Endothelial cell of umbilical vein (primary cell): ENCODE results near the gene FBXL19. TPM values are rescaled to one million over a fixed set of nuclear protein-coding genes. Genes with fewer than 3 reads are reported as not detected.

ENCODE experiments used
- BruUV-seq: library from RNA; stranded (reverse); fragments of 400-500 nt; replicated peaks from 2 replicates; lab custom pipeline; 2021; lab: Mats Ljungman, UMichigan
- CTCF ChIA-PET: fragments of 300-600, 350-600 bp; sonication (Branson Sonifier 250); formaldehyde crosslinking; loops from one replicate; lab custom pipeline; 2021; ENCODE audit warnings: antibody characterized with exemption, inconsistent platforms; lab: Charles Lee
- POLR2A ChIA-PET: fragments of 300-600, 350-600 bp; sonication (Branson Sonifier 250); formaldehyde crosslinking; loops from one replicate; lab custom pipeline; 2021; ENCODE audit warnings: antibody characterized with exemption, inconsistent platforms; lab: Charles Lee
- DNase-seq: peaks from one replicate; pipeline ENCODE4 v3.0.0-alpha.2; 2011; ENCODE audit warnings: low read depth, low spot score
- FAIRE-seq: peaks from 2 replicates; lab custom pipeline; 2011; peaks lifted over from hg19 to GRCh38; lab: Jason Lieb, UNC
- H2AFZ ChIP-seq: 2 replicates; pipeline ENCODE4 v1.6.0; 2012; ENCODE audit warnings: low read depth, low read length, control low read depth, inconsistent platforms
- H3K27ac ChIP-seq: 2 replicates; pipeline ENCODE4 v1.5.1; 2011; ENCODE audit warnings: low read depth, mild to moderate bottlenecking, control low read depth, low read length, moderate library complexity; ENCODE audit not compliant: insufficient read depth
- H3K27me3 ChIP-seq, 2 experiments: 2 replicates each; pipeline versions ENCODE4 v1.6.0 to v1.6.1; 2011; ENCODE audit warnings: low read length in 2 of 2, mixed read lengths in 1 of 2; ENCODE audit not compliant: control insufficient read depth in 2 of 2, insufficient read depth in 2 of 2
- H3K36me3 ChIP-seq, 2 experiments: 2 replicates in 1 of 2; 3 replicates in 1 of 2; pipeline ENCODE4 v1.5.1; 2011; ENCODE audit warnings: low read length in 2 of 2, mild to moderate bottlenecking in 1 of 2, moderate library complexity in 1 of 2; ENCODE audit not compliant: control insufficient read depth in 2 of 2, insufficient read depth in 2 of 2; ENCODE audit errors: extremely low read depth in 1 of 2
- H3K4me1 ChIP-seq: 3 replicates; pipeline ENCODE4 v1.5.1; 2011; ENCODE audit warnings: mild to moderate bottlenecking, low read length; ENCODE audit not compliant: control insufficient read depth, insufficient read depth; ENCODE audit errors: extremely low read depth
- H3K4me2 ChIP-seq: 2 replicates; pipeline ENCODE4 v1.6.1; 2011; ENCODE audit warnings: low read length, control low read depth, mixed read lengths; ENCODE audit not compliant: insufficient read depth
- H3K4me3 ChIP-seq, 3 experiments: fragments of 200-600 bp in 1 of 3; sonication (generic), shearing (Covaris generic) in 1 of 3; replicated peaks in 1 of 3; 2 replicates each; pipeline ENCODE4 v1.5.1; 2011 to 2016; ENCODE audit warnings: control low read depth in 3 of 3, low read length in 3 of 3, mild to moderate bottlenecking in 2 of 3, inconsistent platforms in 1 of 3, low read depth in 1 of 3, moderate library complexity in 1 of 3; ENCODE audit not compliant: insufficient read depth in 1 of 3
- H3K79me2 ChIP-seq: 2 replicates; pipeline ENCODE4 v1.6.0; 2012; ENCODE audit warnings: low read length, inconsistent platforms; ENCODE audit not compliant: control insufficient read depth, insufficient read depth
- H3K9ac ChIP-seq: replicated peaks from 2 replicates; pipeline ENCODE3; 2011; ENCODE audit warnings: low read length, control low read depth; ENCODE audit not compliant: insufficient read depth; ENCODE audit errors: extremely low read depth
- H3K9me1 ChIP-seq: replicated peaks from 3 replicates; pipeline ENCODE4 v1.6.0; 2011; ENCODE audit warnings: mild to moderate bottlenecking, low read length; ENCODE audit not compliant: control insufficient read depth, insufficient read depth; ENCODE audit errors: extremely low read depth
- H3K9me3 ChIP-seq: replicated peaks from 2 replicates; pipeline ENCODE4 v1.5.1; 2012; ENCODE audit warnings: low read length, inconsistent platforms; ENCODE audit not compliant: control insufficient read depth, insufficient read depth
- H4K20me1 ChIP-seq: replicated peaks from 2 replicates; pipeline ENCODE3; 2011; ENCODE audit warnings: mild to moderate bottlenecking, low read length; ENCODE audit not compliant: control insufficient read depth, insufficient read depth; ENCODE audit errors: extremely low read depth
- EZH2 ChIP-seq: IDR thresholded peaks from 2 replicates; pipeline ENCODE4 v1.6.1; 2012; ENCODE audit warnings: borderline replicate concordance, low read depth, mild to moderate bottlenecking, moderate library complexity, low read length, inconsistent platforms; ENCODE audit not compliant: severe bottlenecking
- FOS ChIP-seq: IDR thresholded peaks from 2 replicates; pipeline ENCODE4 v1.6.1; 2011; ENCODE audit warnings: mild to moderate bottlenecking, low read length, moderate library complexity, borderline replicate concordance; ENCODE audit not compliant: insufficient read depth
- GATA2 ChIP-seq: IDR thresholded peaks from 2 replicates; pipeline ENCODE4 v1.7.0; 2011; ENCODE audit warnings: low read depth, mild to moderate bottlenecking, moderate library complexity, mixed read lengths, low read length; ENCODE audit not compliant: insufficient read length, insufficient read depth
- JUN ChIP-seq: IDR thresholded peaks from 2 replicates; pipeline ENCODE4 v1.6.1; 2011; ENCODE audit warnings: borderline replicate concordance, low read depth; ENCODE audit not compliant: insufficient read length, insufficient read depth
- MYC ChIP-seq: IDR thresholded peaks from one replicate; pipeline ENCODE4 v1.6.1; 2011; ENCODE audit warnings: mild to moderate bottlenecking, low read depth, low read length
- POLR2A ChIP-seq: IDR thresholded peaks from 2 replicates; pipeline ENCODE4 v1.6.1; 2012; ENCODE audit warnings: low read depth, mild to moderate bottlenecking, control low read depth, low read length
- POLR2AphosphoS5 ChIP-seq: IDR thresholded peaks from 2 replicates; pipeline ENCODE4 v1.6.1; 2012; ENCODE audit warnings: low read depth, mild to moderate bottlenecking, control low read depth, low read length, moderate library complexity; ENCODE audit not compliant: insufficient read depth
- dilution Hi-C: fragments of 300-500 bp; cut with MboI; formaldehyde crosslinking; loops from one replicate; pipeline ENCODE4 v1.15.0; 2019; ENCODE audit warnings: low sequenced_read_pairs; ENCODE audit not compliant: extremely low pct_ligation_motif_present
- intact Hi-C: fragments of 100-400 bp; cut with micrococcal nuclease; formaldehyde crosslinking; loops from one replicate; pipeline ENCODE4 v1.10.0; 2022
- polyA plus RNA-seq, 4 experiments: library from polyadenylated mRNA; depleted of rRNA in 3 of 4; stranded (reverse) in 3 of 4; unstranded in 1 of 4; fragments of >200 nt; gene quantifications; 2 replicates each; pipeline versions ENCODE4 v1.2.1 to v1.2.3, GENCODE V29; 2011 to 2012; ENCODE audit warnings: missing spikeins in 1 of 4
- total RNA-seq: library from RNA; stranded (reverse); gene quantifications from 2 replicates; pipeline ENCODE4 v1.2.3, GENCODE V29; 2021
- TF ChIP-seq, protein P1 (sequence below), 2 donors: IDR thresholded peaks; 1 replicate in 1 of 2; 2 replicates in 1 of 2; pipeline ENCODE4 v1.5.1; 2011; ENCODE audit warnings: low read length in 2 of 2, mild to moderate bottlenecking in 2 of 2, moderate library complexity in 2 of 2, control low read depth in 1 of 2, inconsistent platforms in 1 of 2, low read depth in 1 of 2; ENCODE audit not compliant: insufficient read depth in 1 of 2; ENCODE audit errors: extremely low read depth in 1 of 2
- TF ChIP-seq, protein P2 (sequence below): IDR thresholded peaks from 2 replicates; pipeline ENCODE4 v1.6.1; 2011; ENCODE audit not compliant: insufficient read depth, insufficient read length

FBXL19 gene
- total and polyA plus RNA-seq, 2 donors (not counting 3 experiments of a cell fraction or from before 2014, with no cell fraction given) = 22.1 to 38.0 TPM

DNA sequence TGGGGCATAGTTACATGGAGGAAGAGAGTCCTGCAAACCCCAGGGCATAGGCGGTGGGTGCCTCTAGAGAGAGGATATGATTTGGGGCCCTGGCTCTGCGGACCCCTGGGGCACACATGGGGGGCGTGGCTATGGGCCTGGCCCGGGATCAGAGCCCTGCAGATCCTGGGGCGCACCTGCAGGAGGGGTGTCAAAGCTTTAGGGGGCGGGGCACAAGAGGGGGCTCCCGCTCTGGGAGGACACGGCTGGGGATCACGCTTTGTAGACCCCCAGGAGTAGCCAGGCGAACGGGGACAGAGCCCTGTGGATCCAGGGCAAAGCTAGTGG, 30.0 kb upstream of the FBXL19 start:
- TF ChIP-seq POLR2AphosphoS5 = no peak
- TF ChIP-seq EZH2 = no peak
- no peak for TF ChIP-seq MYC
- TF ChIP-seq GATA2 = no peak
- TF ChIP-seq, protein P1, sequence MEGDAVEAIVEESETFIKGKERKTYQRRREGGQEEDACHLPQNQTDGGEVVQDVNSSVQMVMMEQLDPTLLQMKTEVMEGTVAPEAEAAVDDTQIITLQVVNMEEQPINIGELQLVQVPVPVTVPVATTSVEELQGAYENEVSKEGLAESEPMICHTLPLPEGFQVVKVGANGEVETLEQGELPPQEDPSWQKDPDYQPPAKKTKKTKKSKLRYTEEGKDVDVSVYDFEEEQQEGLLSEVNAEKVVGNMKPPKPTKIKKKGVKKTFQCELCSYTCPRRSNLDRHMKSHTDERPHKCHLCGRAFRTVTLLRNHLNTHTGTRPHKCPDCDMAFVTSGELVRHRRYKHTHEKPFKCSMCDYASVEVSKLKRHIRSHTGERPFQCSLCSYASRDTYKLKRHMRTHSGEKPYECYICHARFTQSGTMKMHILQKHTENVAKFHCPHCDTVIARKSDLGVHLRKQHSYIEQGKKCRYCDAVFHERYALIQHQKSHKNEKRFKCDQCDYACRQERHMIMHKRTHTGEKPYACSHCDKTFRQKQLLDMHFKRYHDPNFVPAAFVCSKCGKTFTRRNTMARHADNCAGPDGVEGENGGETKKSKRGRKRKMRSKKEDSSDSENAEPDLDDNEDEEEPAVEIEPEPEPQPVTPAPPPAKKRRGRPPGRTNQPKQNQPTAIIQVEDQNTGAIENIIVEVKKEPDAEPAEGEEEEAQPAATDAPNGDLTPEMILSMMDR (IDR thresholded peaks at IDR 0.05; ENCODE audit: extremely low read depth in 1 of 2, insufficient read depth in 1 of 2, low read depth in 1 of 2, low read length in 2 of 2) = no peak
- no peak for TF ChIP-seq FOS
- no peak for TF ChIP-seq JUN
- TF ChIP-seq POLR2A = no peak
- TF ChIP-seq, protein P2, sequence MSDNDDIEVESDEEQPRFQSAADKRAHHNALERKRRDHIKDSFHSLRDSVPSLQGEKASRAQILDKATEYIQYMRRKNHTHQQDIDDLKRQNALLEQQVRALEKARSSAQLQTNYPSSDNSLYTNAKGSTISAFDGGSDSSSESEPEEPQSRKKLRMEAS = no peak
- BruUV-seq = TSS peak; percentile 9
- Histone ChIP-seq H3K4me3 (peak overlapping the region; percentile 39 to 72 (median 63)), H3K4me2 (peak overlapping the region; percentile 78), H4K20me1 (no peaks in the 10 kb centered on the region), H3K9me1 (no peaks in the 10 kb centered on the region), H3K9me3 (no peaks in the 10 kb centered on the region), H3K36me3 (peaks cover 2 to 3% of the 10 kb centered on the region in 2 experiments), H3K27me3 (no peaks in the 10 kb centered on the region), H3K9ac (peak overlapping the region; percentile 85), H2AFZ (peak overlapping the region; percentile 64), H3K27ac (peak overlapping the region; percentile 38), H3K4me1 (peaks cover 13% of the 10 kb centered on the region), H3K79me2 (peaks cover 9% of the 10 kb centered on the region)
- ChIA-PET POLR2A (interaction anchor here (0.6 kb wide), 1 partner anchor 30 kb away, joined by 5 read pairs; the partner anchor contains the start of gene FBXL19), CTCF (interaction anchor here (1.2 to 1.7 kb wide), 2 partner anchors 9 to 49 kb away, joined by 5 to 6 read pairs; no protein-coding TSS in a partner anchor)
- DNase-seq = no peak
- intact Hi-C loops = no loop called here
- dilution Hi-C loops = no loop called here
- FAIRE-seq = no peak
